Mucosa of descending colon (tissue), 3 donors: ENCODE data around the gene PSME1. TPM values are rescaled to one million over a fixed set of nuclear protein-coding genes. Genes with fewer than 3 reads are reported as not detected.

Source experiments
- ATAC-seq: fragments of 200-7000 bp; cut with Tn5 transposase; one replicate; pipeline ENCODE4 v1.9.1; 2020; ENCODE audit warnings: mild to moderate bottlenecking, moderate library complexity
- DNase-seq, 3 donors: peaks; one replicate each; pipeline ENCODE4 v3.0.0-alpha.2; 2020
- H3K36me3 ChIP-seq: fragments of 200-600 bp; one replicate; pipeline ENCODE4 v1.8.0; 2021; ENCODE audit warnings: low read depth, mild to moderate bottlenecking
- H3K4me1 ChIP-seq: fragments of 200-600 bp; one replicate; pipeline ENCODE4 v1.8.0; 2021; ENCODE audit warnings: low read depth, mild to moderate bottlenecking
- H3K4me3 ChIP-seq: fragments of 200-600 bp; one replicate; pipeline ENCODE4 v1.8.0; 2021; ENCODE audit warnings: mild to moderate bottlenecking
- H3K9me3 ChIP-seq: fragments of 200-600 bp; one replicate; pipeline ENCODE4 v1.8.0; 2021; ENCODE audit warnings: mild to moderate bottlenecking
- intact Hi-C, 2 donors: fragments of 100-400 bp; cut with DNase I in 1 of 2; cut with micrococcal nuclease in 1 of 2; formaldehyde crosslinking; loops; one replicate each; pipeline versions ENCODE4 v1.11.0 to v1.11.1; 2022; cut with DNase I, micrococcal nuclease
- total RNA-seq, 3 donors: library from RNA; stranded (reverse); fragmentation: NEBNext Ultra II Directional in 2 of 3; extraction: Animal tissue kit (Norgen Biotek cat#: 25700) in 2 of 3; gene quantifications; one replicate each; pipeline versions ENCODE4 v1.2.1 to v1.2.4, GENCODE V29; 2021 to 2023
- TF ChIP-seq, protein P1 (sequence below): fragments of 200-600 bp; IDR thresholded peaks from one replicate; pipeline ENCODE4 v1.8.0; 2022; ENCODE audit warnings: antibody characterized with exemption, mild to moderate bottlenecking
- donor health status: DM: no; HTN: no; CAD: no; lungs with moderate emphysema.
- donor health status: DM: no; HTN: no; CAD: no.
- donor health status: DM: no; HTN: yes; CAD: no.

The PSME1 gene
- total RNA-seq, 3 donors from 2014 or later, result 188 to 279 (median 203) TPM

- ATAC-seq (no peak), DNase-seq (no peak)
- H3K9me3 ChIP-seq, result no peaks in the 10 kb centered on the region
- no peak overlapping the region for H3K4me3 ChIP-seq
- intact Hi-C loops, result no loop called here
- H3K36me3 ChIP-seq, result no peaks in the 10 kb centered on the region
- TF ChIP-seq, protein P1, sequence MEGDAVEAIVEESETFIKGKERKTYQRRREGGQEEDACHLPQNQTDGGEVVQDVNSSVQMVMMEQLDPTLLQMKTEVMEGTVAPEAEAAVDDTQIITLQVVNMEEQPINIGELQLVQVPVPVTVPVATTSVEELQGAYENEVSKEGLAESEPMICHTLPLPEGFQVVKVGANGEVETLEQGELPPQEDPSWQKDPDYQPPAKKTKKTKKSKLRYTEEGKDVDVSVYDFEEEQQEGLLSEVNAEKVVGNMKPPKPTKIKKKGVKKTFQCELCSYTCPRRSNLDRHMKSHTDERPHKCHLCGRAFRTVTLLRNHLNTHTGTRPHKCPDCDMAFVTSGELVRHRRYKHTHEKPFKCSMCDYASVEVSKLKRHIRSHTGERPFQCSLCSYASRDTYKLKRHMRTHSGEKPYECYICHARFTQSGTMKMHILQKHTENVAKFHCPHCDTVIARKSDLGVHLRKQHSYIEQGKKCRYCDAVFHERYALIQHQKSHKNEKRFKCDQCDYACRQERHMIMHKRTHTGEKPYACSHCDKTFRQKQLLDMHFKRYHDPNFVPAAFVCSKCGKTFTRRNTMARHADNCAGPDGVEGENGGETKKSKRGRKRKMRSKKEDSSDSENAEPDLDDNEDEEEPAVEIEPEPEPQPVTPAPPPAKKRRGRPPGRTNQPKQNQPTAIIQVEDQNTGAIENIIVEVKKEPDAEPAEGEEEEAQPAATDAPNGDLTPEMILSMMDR, result no peak
- peaks cover under 1% of the 10 kb centered on the region for H3K4me1 ChIP-seq
Measured at GRCh38 chr14:24131549-24131966, 4.4 kb upstream of the PSME1 start.

GRCh38 chr14:24132061-24132685 lies 3.8 kb upstream of the PSME1 start:
- no peaks in the 10 kb centered on the region for H3K9me3 ChIP-seq
- no peak for ATAC-seq
- intact Hi-C loops, result no loop called here

DNA sequence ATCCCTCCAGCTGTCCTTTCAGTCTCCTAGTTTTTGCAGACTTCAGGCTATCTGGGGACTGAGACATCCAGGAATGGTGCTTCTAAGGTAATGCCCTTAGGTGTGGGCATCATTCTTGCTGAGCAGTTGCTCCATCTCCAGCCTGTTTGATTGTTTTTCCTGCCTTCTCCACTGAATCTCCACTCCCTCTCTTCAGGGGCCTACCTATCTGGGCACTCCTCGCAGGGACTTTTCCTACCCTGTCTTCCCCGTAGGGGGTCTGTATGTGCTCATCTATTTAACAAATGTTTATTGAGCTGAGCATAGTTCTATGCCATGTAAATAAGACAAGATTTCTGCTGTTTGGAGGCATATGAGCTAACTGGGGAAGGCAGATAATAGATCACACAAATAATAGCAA lies 3.0 kb upstream of the PSME1 start:
- Histone ChIP-seq H3K4me1 (peaks cover 14% of the 10 kb centered on the region), H3K36me3 (no peaks in the 10 kb centered on the region), H3K9me3 (no peaks in the 10 kb centered on the region), H3K4me3 (no peak overlapping the region)
- intact Hi-C loops, result no loop called here
- ATAC-seq, result no peak
- TF ChIP-seq, protein P1, result no peak
- DNase-seq, result no peak

More at GRCh38 chr14:24132061-24132685, 3.8 kb upstream of the PSME1 start:
- Histone ChIP-seq H3K4me1 (peaks cover 6% of the 10 kb centered on the region), H3K4me3 (no peak overlapping the region), H3K36me3 (no peaks in the 10 kb centered on the region)
- TF ChIP-seq, protein P1, result no peak
- peak in 1 of 3 donors; percentile 65 for DNase-seq

DNA sequence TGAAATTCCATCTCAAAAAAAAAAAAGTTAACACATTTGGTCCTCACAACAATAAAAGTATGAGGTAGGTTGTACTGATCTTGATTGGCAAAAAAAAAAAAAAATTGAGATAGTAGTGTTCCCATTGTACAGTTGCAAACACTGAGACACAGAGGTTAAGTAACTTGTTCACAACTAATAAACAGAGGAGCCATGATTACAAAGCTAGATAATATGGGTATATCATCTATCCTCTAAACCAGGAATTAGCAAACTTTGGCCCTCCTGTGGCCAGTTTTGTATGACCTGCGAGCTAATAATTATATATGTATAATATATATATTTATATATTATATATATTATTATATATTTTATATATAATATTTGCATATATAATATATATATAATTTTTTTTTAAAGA lies 2.3 kb upstream of the PSME1 start:
- TF ChIP-seq, protein P1, result no peak
- Histone ChIP-seq H3K36me3 (no peaks in the 10 kb centered on the region), H3K9me3 (no peaks in the 10 kb centered on the region), H3K4me3 (no peak overlapping the region), H3K4me1 (peaks cover 17% of the 10 kb centered on the region)
- no peak for DNase-seq
- intact Hi-C loops, result no loop called here
- ATAC-seq, result no peak

DNA sequence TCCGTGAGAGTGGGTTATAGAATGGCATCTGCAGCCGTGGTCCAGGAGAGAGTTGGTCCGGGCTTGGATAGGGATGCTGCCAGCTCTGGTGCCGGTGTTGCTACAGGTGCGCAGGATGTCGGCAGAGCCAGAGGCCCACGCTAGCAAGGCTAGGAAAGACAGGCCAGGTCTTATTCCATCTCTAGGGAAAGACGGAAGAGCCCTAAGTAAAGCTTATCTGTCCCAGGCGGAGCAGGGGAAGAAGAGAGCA lies 485 bp upstream of the PSME1 start:
- Histone ChIP-seq H3K4me3 (no peak overlapping the region), H3K4me1 (peaks cover 30% of the 10 kb centered on the region), H3K9me3 (no peaks in the 10 kb centered on the region), H3K36me3 (no peaks in the 10 kb centered on the region)
- intact Hi-C loops, result no loop called here
- ATAC-seq (no peak), DNase-seq (no peak)
- TF ChIP-seq, protein P1, result no peak
